ENCODE results near the gene RHD. TPM values are rescaled to one million over a fixed set of nuclear protein-coding genes. Genes with fewer than 3 reads are reported as not detected.
A peak's percentile ranks its signal among the peaks of the same experiment; 100 is the strongest.
"Not testable (repeated sequence)": the region's sequence is repeated elsewhere in the genome, so short reads cannot be mapped to it uniquely, and the experiment has no call there.

Gene RHD
- total RNA-seq, 2 experiments from 2014 or later, result 0.10 TPM; not detected in 1

DNA sequence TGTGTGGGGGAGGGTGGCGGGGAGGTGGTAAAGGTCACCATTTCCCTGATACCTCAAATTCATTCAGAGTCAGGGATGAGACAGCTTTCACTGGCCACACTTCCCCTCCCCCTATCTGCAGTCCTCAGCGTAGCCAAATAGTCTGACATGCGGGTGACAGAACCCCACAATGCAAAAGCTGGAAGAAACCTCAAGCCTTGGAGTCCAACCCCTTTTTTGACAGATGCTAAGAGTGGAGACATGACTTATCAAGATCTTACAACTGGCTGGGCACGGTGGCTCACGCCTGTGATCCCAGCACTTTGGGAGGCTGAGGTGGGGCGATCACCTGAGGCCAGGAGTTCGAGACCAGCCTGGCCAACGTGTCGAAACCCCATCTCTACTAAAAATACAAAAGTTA, 49.8 kb downstream of the RHD start:
- DNase-seq; H3K36me3 Mint-ChIP-seq (ENCODE audit: low read depth); ATAC-seq; POLR2A ChIA-PET; H3K27me3 Mint-ChIP-seq (ENCODE audit: low read depth); H3K4me3 Mint-ChIP-seq; H3K4me1 Mint-ChIP-seq (ENCODE audit: low read depth); H3K9me3 Mint-ChIP-seq (ENCODE audit: insufficient read depth); H3K27ac Mint-ChIP-seq; CTCF ChIA-PET: not testable (repeated sequence)

DNA sequence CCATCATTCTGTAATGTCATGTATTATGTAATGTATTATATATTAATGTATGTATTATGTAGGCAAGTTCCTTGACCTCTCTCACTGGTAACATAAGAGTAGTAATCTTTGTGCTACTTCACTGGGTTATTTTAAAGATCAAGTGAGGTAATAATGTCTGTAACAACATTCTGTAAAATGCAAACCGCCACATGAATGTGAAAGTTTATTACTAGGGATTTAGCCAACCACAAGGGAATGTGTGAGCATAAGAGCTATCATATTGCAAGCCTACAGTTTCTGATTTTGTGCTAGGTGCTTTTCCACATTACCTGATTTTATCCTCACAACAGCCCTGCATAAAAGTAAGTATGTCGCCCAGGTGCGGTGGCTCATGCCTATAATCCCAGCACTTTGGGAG, 52.1 kb downstream of the RHD start:
- ATAC-seq; POLR2A ChIA-PET; DNase-seq; H3K27ac Mint-ChIP-seq; H3K27me3 Mint-ChIP-seq (ENCODE audit: low read depth); H3K4me1 Mint-ChIP-seq (ENCODE audit: low read depth); H3K9me3 Mint-ChIP-seq (ENCODE audit: insufficient read depth); H3K4me3 Mint-ChIP-seq; H3K36me3 Mint-ChIP-seq (ENCODE audit: low read depth); CTCF ChIA-PET: not testable (repeated sequence)

GRCh38 chr1:25327864-25328790, 55.8 kb downstream of the RHD start:
- POLR2A ChIA-PET; H3K36me3 Mint-ChIP-seq (ENCODE audit: low read depth); DNase-seq; H3K4me3 Mint-ChIP-seq; H3K27me3 Mint-ChIP-seq (ENCODE audit: low read depth); CTCF ChIA-PET; H3K27ac Mint-ChIP-seq; H3K9me3 Mint-ChIP-seq (ENCODE audit: insufficient read depth): not testable (repeated sequence)
- peak; percentile 73 for ATAC-seq
- H3K4me1 Mint-ChIP-seq (ENCODE audit: low read depth), result peaks cover 26% of the 10 kb centered on the region

DNA sequence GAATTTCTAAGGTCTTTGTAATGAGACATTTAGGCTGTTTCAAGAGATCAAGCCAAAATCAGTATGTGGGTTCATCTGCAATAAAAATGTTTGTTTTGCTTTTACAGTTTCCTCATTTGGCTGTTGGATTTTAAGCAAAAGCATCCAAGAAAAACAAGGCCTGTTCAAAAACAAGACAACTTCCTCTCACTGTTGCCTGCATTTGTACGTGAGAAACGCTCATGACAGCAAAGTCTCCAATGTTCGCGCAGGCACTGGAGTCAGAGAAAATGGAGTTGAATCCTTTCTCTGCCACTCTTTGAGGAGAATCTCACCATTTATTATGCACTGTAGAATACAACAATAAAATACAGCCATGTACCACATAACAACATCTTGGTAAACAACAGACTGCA, 56.5 kb downstream of the RHD start:
- H3K27me3 Mint-ChIP-seq (ENCODE audit: low read depth); DNase-seq; H3K9me3 Mint-ChIP-seq (ENCODE audit: insufficient read depth); ATAC-seq; H3K4me3 Mint-ChIP-seq; H3K27ac Mint-ChIP-seq; CTCF ChIA-PET; POLR2A ChIA-PET: not testable (repeated sequence)
- Mint-ChIP-seq H3K4me1 (ENCODE audit: low read depth) (peaks cover 29% of the 10 kb centered on the region), H3K36me3 (ENCODE audit: low read depth) (peaks cover 10% of the 10 kb centered on the region)

GRCh38 chr1:25329336-25329735, 57.0 kb downstream of the RHD start:
- H3K27ac Mint-ChIP-seq; ATAC-seq; DNase-seq; H3K27me3 Mint-ChIP-seq (ENCODE audit: low read depth); H3K9me3 Mint-ChIP-seq (ENCODE audit: insufficient read depth); H3K4me3 Mint-ChIP-seq: not testable (repeated sequence)
- POLR2A ChIA-PET, result interaction anchor here (0.5 kb wide), 1 partner anchor 82 kb away, joined by 3 read pairs; the partner anchor contains the start of gene RSRP1
- CTCF ChIA-PET, result interaction anchor here (1.3 kb wide), 2 partner anchors 89 to 162 kb away, joined by 3 to 5 read pairs; no protein-coding TSS in a partner anchor
- Mint-ChIP-seq H3K4me1 (ENCODE audit: low read depth) (peaks cover 29% of the 10 kb centered on the region), H3K36me3 (ENCODE audit: low read depth) (peaks cover 10% of the 10 kb centered on the region)

GRCh38 chr1:25329950-25330349, 57.6 kb downstream of the RHD start:
- not testable (repeated sequence) for H3K4me3 Mint-ChIP-seq; H3K9me3 Mint-ChIP-seq (ENCODE audit: insufficient read depth); H3K27me3 Mint-ChIP-seq (ENCODE audit: low read depth)
- peak overlapping the region; percentile 74 for H3K27ac Mint-ChIP-seq
- peaks cover 32% of the 10 kb centered on the region for H3K4me1 Mint-ChIP-seq (ENCODE audit: low read depth)
- ChIA-PET POLR2A (interaction anchor here (0.5 kb wide), 1 partner anchor 83 kb away, joined by 3 read pairs; the partner anchor contains the start of gene RSRP1), CTCF (interaction anchor here (1.2 to 1.3 kb wide), 3 partner anchors 90 to 195 kb away, joined by 3 to 5 read pairs (median 3); no protein-coding TSS in a partner anchor)
- ATAC-seq, result peak; percentile 74
- DNase-seq, result peak; percentile 37
- peaks cover 13% of the 10 kb centered on the region for H3K36me3 Mint-ChIP-seq (ENCODE audit: low read depth)

DNA sequence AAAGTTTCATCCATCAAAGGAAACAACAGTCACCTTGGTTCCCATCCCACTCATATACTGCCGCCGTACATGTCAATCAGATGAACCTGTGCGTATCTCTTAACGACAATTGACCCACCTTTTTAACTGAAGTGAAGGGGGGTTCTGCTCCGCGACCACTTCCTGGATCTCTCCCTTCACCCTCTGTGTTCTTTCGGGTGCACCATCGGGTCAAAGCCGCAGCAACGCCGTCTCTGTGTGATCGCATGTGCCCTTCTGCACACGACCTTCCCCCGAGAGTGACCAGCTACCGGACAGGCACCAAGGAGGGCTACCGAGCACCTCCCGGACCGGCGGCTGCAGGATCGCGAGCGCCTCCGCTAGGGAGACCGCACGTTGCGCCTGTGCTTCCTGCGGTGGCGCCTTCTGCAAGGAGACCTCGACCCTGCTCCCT, 64.6 kb downstream of the RHD start:
- POLR2A ChIA-PET; H3K27me3 Mint-ChIP-seq (ENCODE audit: low read depth); CTCF ChIA-PET; H3K9me3 Mint-ChIP-seq (ENCODE audit: insufficient read depth): not testable (repeated sequence)
- peaks cover 32% of the 10 kb centered on the region for H3K4me1 Mint-ChIP-seq (ENCODE audit: low read depth)
- ATAC-seq (peak; percentile 23), DNase-seq (peak; percentile 67)
- peak overlapping the region; percentile 81 for H3K4me3 Mint-ChIP-seq
- H3K36me3 Mint-ChIP-seq (ENCODE audit: low read depth), result peaks cover 25% of the 10 kb centered on the region
- peak overlapping the region; percentile 79 for H3K27ac Mint-ChIP-seq

GRCh38 chr1:25337483-25338187, 65.3 kb downstream of the RHD start:
- H3K27me3 Mint-ChIP-seq (ENCODE audit: low read depth); CTCF ChIA-PET; POLR2A ChIA-PET; H3K9me3 Mint-ChIP-seq (ENCODE audit: insufficient read depth): not testable (repeated sequence)
- H3K4me3 Mint-ChIP-seq, result peak overlapping the region; percentile 94
- DNase-seq, result peak; percentile 37
- H3K36me3 Mint-ChIP-seq (ENCODE audit: low read depth), result peaks cover 22% of the 10 kb centered on the region
- peaks cover 29% of the 10 kb centered on the region for H3K4me1 Mint-ChIP-seq (ENCODE audit: low read depth)
- peak; percentile 63 for ATAC-seq
- peak overlapping the region; percentile 96 for H3K27ac Mint-ChIP-seq

- Mint-ChIP-seq H3K4me3 (peak within 1 kb of the TSS; percentile 94), H3K4me1 (ENCODE audit: low read depth) (peaks cover 33% of the 10 kb centered on the region), H3K27me3 (ENCODE audit: low read depth) (no peaks in the 10 kb centered on the region), H3K9me3 (ENCODE audit: insufficient read depth) (no peaks in the 10 kb centered on the region), H3K36me3 (ENCODE audit: low read depth) (peaks cover 28% of the 10 kb centered on the region), H3K27ac (peak within 1 kb of the TSS; percentile 96)
- POLR2A ChIA-PET, result interaction anchor here (0.5 to 1.2 kb wide), 5 partner anchors 10 to 481 kb away, joined by 3 to 6 read pairs (median 4); partner anchors contain the start of gene MTFR1L
- ATAC-seq (peak; percentile 80), DNase-seq (peak; percentile 91)
- CTCF ChIA-PET, result no interaction called here
Observed at GRCh38 chr1:25338188-25338981, 66.1 kb downstream of the RHD start, which contains the start of gene TMEM50A. TMEM50A (plus strand) TSS chr1:25338334; CDS start chr1:25340487, 2,153 bp downstream.

GRCh38 chr1:25338986-25339385, 66.7 kb downstream of the RHD start:
- peaks cover 34% of the 10 kb centered on the region for H3K4me1 Mint-ChIP-seq (ENCODE audit: low read depth)
- POLR2A ChIA-PET, result interaction anchor here (1.0 to 1.2 kb wide), 4 partner anchors 15 to 481 kb away, joined by 4 to 7 read pairs (median 5); partner anchors contain the start of gene MTFR1L

DNA sequence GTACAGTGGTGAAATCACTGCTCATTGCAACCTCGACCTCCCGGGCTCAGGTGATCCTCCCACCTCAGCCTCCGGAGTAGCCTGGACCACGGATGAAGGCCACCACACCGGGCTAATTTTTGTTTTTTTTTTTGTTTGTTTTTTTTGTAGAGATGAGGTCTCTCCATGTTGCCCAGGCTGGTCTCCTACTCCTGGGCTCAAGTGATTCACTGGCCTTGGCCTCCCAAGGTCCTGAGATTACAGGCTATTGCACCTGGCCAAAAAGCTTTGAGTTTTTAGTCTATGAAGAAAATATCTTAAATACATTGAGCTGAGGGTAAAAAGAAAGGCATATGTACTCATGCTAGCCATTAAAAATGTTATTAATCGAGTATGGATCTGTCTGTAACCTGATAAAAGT, 69.4 kb downstream of the RHD start:
- DNase-seq (no peak), ATAC-seq (no peak)
- peaks cover 31% of the 10 kb centered on the region for H3K4me1 Mint-ChIP-seq (ENCODE audit: low read depth)
- peaks cover 34% of the 10 kb centered on the region for H3K36me3 Mint-ChIP-seq (ENCODE audit: low read depth)
- H3K27ac Mint-ChIP-seq, result no peak overlapping the region
- ChIA-PET CTCF (no interaction called here), POLR2A (no interaction called here)
- no peak overlapping the region for H3K4me3 Mint-ChIP-seq
- H3K9me3 Mint-ChIP-seq (ENCODE audit: insufficient read depth), result no peaks in the 10 kb centered on the region
- H3K27me3 Mint-ChIP-seq (ENCODE audit: low read depth), result no peaks in the 10 kb centered on the region

More at GRCh38 chr1:25338986-25339385, 66.7 kb downstream of the RHD start:
- Mint-ChIP-seq H3K9me3 (ENCODE audit: insufficient read depth) (no peaks in the 10 kb centered on the region), H3K4me3 (peak overlapping the region; percentile 94), H3K27me3 (ENCODE audit: low read depth) (no peaks in the 10 kb centered on the region), H3K36me3 (ENCODE audit: low read depth) (peaks cover 30% of the 10 kb centered on the region), H3K27ac (peak overlapping the region; percentile 96)
- DNase-seq (no peak), ATAC-seq (no peak)
- CTCF ChIA-PET, result no interaction called here
